ENCODE data around the gene ADAMTS17.
"Not testable (repeated sequence)": the region's sequence is repeated elsewhere in the genome, so short reads cannot be mapped to it uniquely, and the experiment has no call there.

The ADAMTS17 gene

GRCh38 chr15:99951511-99951910 is 390.3 kb downstream of the ADAMTS17 start:
- no peak for DNase-seq (ENCODE audit: low read depth)

- DNase-seq (ENCODE audit: low read depth), result no peak
These were observed 397.6 kb downstream of the ADAMTS17 start for GRCh38 chr15:99944131-99944530.

GRCh38 chr15:99943466-99943865 is 398.3 kb downstream of the ADAMTS17 start:
- DNase-seq (ENCODE audit: low read depth), result no peak

GRCh38 chr15:99932676-99933402 is 408.9 kb downstream of the ADAMTS17 start:
- no peak for DNase-seq (ENCODE audit: low read depth)

- DNase-seq (ENCODE audit: low read depth), result no peak
These were observed 409.8 kb downstream of the ADAMTS17 start for GRCh38 chr15:99931703-99932603.

GRCh38 chr15:99930696-99931095 is 411.1 kb downstream of the ADAMTS17 start:
- DNase-seq (ENCODE audit: low read depth), result no peak

- DNase-seq (ENCODE audit: low read depth), result no peak
These were observed 412.5 kb downstream of the ADAMTS17 start for GRCh38 chr15:99929266-99929665.

GRCh38 chr15:99928429-99928981 is 413.3 kb downstream of the ADAMTS17 start:
- DNase-seq (ENCODE audit: low read depth), result peak; percentile 87

GRCh38 chr15:99926532-99926931 is 415.2 kb downstream of the ADAMTS17 start:
- DNase-seq (ENCODE audit: low read depth), result not testable (repeated sequence)

- DNase-seq (ENCODE audit: low read depth), result peak; percentile 63
These were observed 415.9 kb downstream of the ADAMTS17 start for GRCh38 chr15:99925661-99926461.

- DNase-seq (ENCODE audit: low read depth), result no peak
These were observed 418.1 kb downstream of the ADAMTS17 start for GRCh38 chr15:99923711-99924110.
